T-helper 1 cell treated with Interleukin-12 subunit alpha and Interleukin-12 subunit beta and Interleukin-4 antibody, amounts not matched to agents 30 μg/mL and 1 μg/mL, for 36 hours (primary cell): ENCODE results near the gene RAD51.
"Not testable (repeated sequence)": the region's sequence is repeated elsewhere in the genome, so short reads cannot be mapped to it uniquely, and the experiment has no call there.

Experiments
- H3K27ac Mint-ChIP-seq: one replicate; pipeline ENCODE4 v1.8.0; 2021; ENCODE audit warnings: mild to moderate bottlenecking, mixed read lengths
- H3K27me3 Mint-ChIP-seq: one replicate; pipeline ENCODE4 v1.8.0; 2021; ENCODE audit warnings: low read depth, mixed read lengths
- H3K36me3 Mint-ChIP-seq: one replicate; pipeline ENCODE4 v1.8.0; 2021; ENCODE audit warnings: low read depth, mixed read lengths
- H3K4me1 Mint-ChIP-seq: one replicate; pipeline ENCODE4 v1.8.0; 2021; ENCODE audit warnings: low read depth, mixed read lengths
- H3K4me3 Mint-ChIP-seq: one replicate; pipeline ENCODE4 v1.8.0; 2021; ENCODE audit warnings: mild to moderate bottlenecking, moderate library complexity, mixed read lengths
- H3K9me3 Mint-ChIP-seq: one replicate; pipeline ENCODE4 v1.8.0; 2021; ENCODE audit warnings: mixed read lengths

The RAD51 gene

GRCh38 chr15:40694688-40695468, at the start of gene RAD51:
TSS of gene RAD51 (plus strand) at chr15:40695174. CDS start at chr15:40698759, 3,585 bp downstream.
- peak within 1 kb of the TSS; percentile 99 for H3K4me3 Mint-ChIP-seq
- no peaks in the 10 kb centered on the region for H3K27me3 Mint-ChIP-seq
- peak within 1 kb of the TSS; percentile 97 for H3K27ac Mint-ChIP-seq
- H3K4me1 Mint-ChIP-seq: peaks cover 32% of the 10 kb centered on the region
- H3K36me3 Mint-ChIP-seq: peaks cover 19% of the 10 kb centered on the region
- no peaks in the 10 kb centered on the region for H3K9me3 Mint-ChIP-seq

DNA sequence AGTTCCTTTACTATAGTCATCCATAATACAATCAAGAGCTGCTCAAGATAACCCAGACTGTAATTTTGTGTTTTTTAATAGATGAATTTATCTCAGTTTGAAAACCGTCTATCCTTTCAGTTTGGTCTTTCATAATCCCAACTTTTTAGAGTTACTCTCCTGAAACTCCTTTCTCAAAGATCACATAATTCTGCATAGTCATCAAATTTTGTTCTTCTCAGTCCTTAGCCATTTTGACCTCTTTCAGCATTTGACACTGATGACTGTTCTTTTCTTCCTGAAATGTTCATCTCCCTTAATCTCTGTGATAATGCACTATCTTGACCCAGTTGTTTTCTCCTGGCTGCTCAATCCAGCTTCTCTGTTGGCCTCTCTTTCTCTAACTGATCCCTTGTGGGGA, 47.5 kb upstream of the RAD51 start:
- no peak overlapping the region for H3K4me3 Mint-ChIP-seq
- no peaks in the 10 kb centered on the region for H3K27me3 Mint-ChIP-seq
- H3K9me3 Mint-ChIP-seq: no peaks in the 10 kb centered on the region
- H3K36me3 Mint-ChIP-seq: peaks cover 22% of the 10 kb centered on the region
- peaks cover 2% of the 10 kb centered on the region for H3K4me1 Mint-ChIP-seq
- no peak overlapping the region for H3K27ac Mint-ChIP-seq

DNA sequence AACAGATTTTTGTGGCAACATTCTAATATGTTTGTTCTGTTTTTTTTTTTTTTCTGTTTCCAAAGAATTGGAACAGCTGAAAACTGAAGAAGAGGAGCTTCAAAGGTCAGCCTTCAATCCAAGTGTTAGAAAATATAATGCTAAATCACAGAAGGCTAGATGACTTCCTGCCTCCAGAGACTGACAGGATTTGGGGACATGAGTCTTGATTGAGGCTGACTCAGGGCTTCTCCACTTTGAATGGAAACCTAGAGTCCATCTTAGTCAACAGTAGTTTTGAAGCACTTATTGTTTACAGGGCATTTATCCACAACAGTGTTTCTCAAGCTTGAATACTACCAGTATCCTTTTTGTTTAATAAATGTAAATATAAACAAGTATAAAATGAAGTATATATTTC, 44.5 kb upstream of the RAD51 start:
- Mint-ChIP-seq H3K27ac (no peak overlapping the region), H3K27me3 (no peaks in the 10 kb centered on the region), H3K36me3 (peaks cover 28% of the 10 kb centered on the region), H3K4me3 (no peak overlapping the region), H3K4me1 (peaks cover 2% of the 10 kb centered on the region), H3K9me3 (no peaks in the 10 kb centered on the region)

GRCh38 chr15:40660686-40661085, 34.3 kb upstream of the RAD51 start:
- Mint-ChIP-seq H3K9me3 (no peaks in the 10 kb centered on the region), H3K27me3 (no peaks in the 10 kb centered on the region), H3K4me1 (no peaks in the 10 kb centered on the region), H3K27ac (no peak overlapping the region), H3K4me3 (no peak overlapping the region), H3K36me3 (peaks cover 23% of the 10 kb centered on the region)

GRCh38 chr15:40664909-40665308, 30.1 kb upstream of the RAD51 start:
- no peaks in the 10 kb centered on the region for H3K9me3 Mint-ChIP-seq
- peaks cover 12% of the 10 kb centered on the region for H3K36me3 Mint-ChIP-seq
- H3K27me3 Mint-ChIP-seq: no peaks in the 10 kb centered on the region
- H3K4me1 Mint-ChIP-seq: no peaks in the 10 kb centered on the region
- no peak overlapping the region for H3K4me3 Mint-ChIP-seq
- H3K27ac Mint-ChIP-seq: no peak overlapping the region

- not testable (repeated sequence) for H3K27me3 Mint-ChIP-seq, H3K4me1 Mint-ChIP-seq, H3K9me3 Mint-ChIP-seq, H3K4me3 Mint-ChIP-seq, H3K36me3 Mint-ChIP-seq, H3K27ac Mint-ChIP-seq
Observed at GRCh38 chr15:40676290-40676689, 18.7 kb upstream of the RAD51 start.

GRCh38 chr15:40676906-40677305, 18.1 kb upstream of the RAD51 start:
- H3K9me3 Mint-ChIP-seq, H3K4me1 Mint-ChIP-seq, H3K27ac Mint-ChIP-seq, H3K4me3 Mint-ChIP-seq, H3K36me3 Mint-ChIP-seq, H3K27me3 Mint-ChIP-seq: not testable (repeated sequence)

GRCh38 chr15:40680151-40680550, 14.8 kb upstream of the RAD51 start:
- no peaks in the 10 kb centered on the region for H3K9me3 Mint-ChIP-seq
- no peak overlapping the region for H3K27ac Mint-ChIP-seq

DNA sequence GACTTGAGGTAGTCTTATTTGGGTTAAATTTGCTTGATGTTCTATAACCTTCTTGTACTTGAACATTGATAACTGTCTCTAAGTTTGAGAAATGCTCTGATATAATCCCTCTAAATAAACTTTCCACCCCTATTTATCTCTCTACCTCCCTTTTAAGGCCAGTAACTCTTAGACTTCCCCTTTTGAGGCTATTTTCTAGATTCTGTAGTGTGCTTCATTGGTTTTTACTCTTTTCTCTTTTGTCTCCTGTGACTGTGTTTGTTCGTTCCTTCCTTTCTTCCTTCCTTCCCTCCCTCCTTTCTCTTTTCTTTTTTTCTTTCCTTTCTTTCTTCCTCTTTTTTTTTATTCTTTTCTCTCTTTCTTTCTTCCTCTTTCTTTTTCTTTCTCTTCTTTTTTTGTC, 14.0 kb upstream of the RAD51 start:
- not testable (repeated sequence) for H3K4me1 Mint-ChIP-seq, H3K27ac Mint-ChIP-seq, H3K27me3 Mint-ChIP-seq, H3K4me3 Mint-ChIP-seq, H3K9me3 Mint-ChIP-seq, H3K36me3 Mint-ChIP-seq

More at GRCh38 chr15:40680151-40680550, 14.8 kb upstream of the RAD51 start:
- Mint-ChIP-seq H3K27me3 (no peaks in the 10 kb centered on the region), H3K4me1 (peaks cover 7% of the 10 kb centered on the region), H3K4me3 (no peak overlapping the region), H3K36me3 (no peaks in the 10 kb centered on the region)

GRCh38 chr15:40684381-40684780, 10.6 kb upstream of the RAD51 start:
- H3K36me3 Mint-ChIP-seq: no peaks in the 10 kb centered on the region
- no peaks in the 10 kb centered on the region for H3K27me3 Mint-ChIP-seq
- no peak overlapping the region for H3K27ac Mint-ChIP-seq
- H3K9me3 Mint-ChIP-seq: no peaks in the 10 kb centered on the region
- no peak overlapping the region for H3K4me3 Mint-ChIP-seq
- no peaks in the 10 kb centered on the region for H3K4me1 Mint-ChIP-seq

DNA sequence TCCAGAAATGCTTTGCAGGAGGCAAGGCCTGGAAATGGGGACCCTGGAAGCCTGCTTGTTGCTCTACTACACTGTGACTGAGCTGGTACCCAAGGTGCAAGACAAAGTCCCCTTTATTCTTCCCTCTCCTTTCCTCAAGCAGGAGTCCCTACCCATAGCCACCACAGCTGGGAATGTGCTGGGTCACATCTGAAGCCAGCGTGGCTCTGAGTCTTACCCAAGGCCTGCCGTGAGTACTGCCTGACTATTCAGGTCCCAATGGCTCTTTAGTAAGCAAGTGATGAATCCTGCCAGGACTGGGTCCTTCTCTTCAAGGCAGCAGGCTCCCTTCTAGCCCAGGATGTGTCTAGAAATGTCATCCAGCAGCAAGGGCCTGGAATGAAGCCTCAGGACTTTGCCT, 9.6 kb upstream of the RAD51 start:
- Mint-ChIP-seq H3K36me3 (peaks cover 4% of the 10 kb centered on the region), H3K27me3 (no peaks in the 10 kb centered on the region), H3K4me1 (no peaks in the 10 kb centered on the region), H3K27ac (no peak overlapping the region), H3K9me3 (no peaks in the 10 kb centered on the region), H3K4me3 (no peak overlapping the region)

GRCh38 chr15:40688932-40689799, 5.8 kb upstream of the RAD51 start:
- H3K27ac Mint-ChIP-seq: no peak overlapping the region
- H3K4me1 Mint-ChIP-seq: peaks cover 3% of the 10 kb centered on the region
- no peaks in the 10 kb centered on the region for H3K27me3 Mint-ChIP-seq
- no peaks in the 10 kb centered on the region for H3K9me3 Mint-ChIP-seq
- peaks cover 8% of the 10 kb centered on the region for H3K36me3 Mint-ChIP-seq
- no peak overlapping the region for H3K4me3 Mint-ChIP-seq

DNA sequence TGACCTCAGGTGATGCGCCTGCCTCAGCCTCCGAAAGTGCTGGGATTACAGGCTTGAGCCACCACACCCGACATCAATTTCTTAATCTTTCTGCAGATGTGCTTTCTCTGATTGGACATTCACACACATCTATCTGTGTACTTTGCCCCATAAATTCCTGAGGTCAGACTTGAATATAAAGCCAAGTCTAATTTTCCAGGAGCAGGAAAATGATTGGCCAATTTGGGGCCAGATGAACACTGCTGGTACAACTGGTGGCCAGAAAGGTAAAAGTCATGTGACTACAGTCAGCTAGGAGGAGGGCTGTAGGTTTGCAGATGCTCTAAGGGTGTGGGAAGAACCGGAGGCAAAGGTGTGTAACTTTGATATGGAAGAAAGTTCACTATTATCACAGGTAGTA, 3.2 kb upstream of the RAD51 start:
- Mint-ChIP-seq H3K9me3 (no peaks in the 10 kb centered on the region), H3K4me1 (peaks cover 13% of the 10 kb centered on the region), H3K36me3 (peaks cover 12% of the 10 kb centered on the region), H3K27ac (no peak overlapping the region), H3K4me3 (no peak overlapping the region), H3K27me3 (no peaks in the 10 kb centered on the region)

GRCh38 chr15:40693904-40694687, 878 bp upstream of the RAD51 start:
- peak overlapping the region; percentile 99 for H3K4me3 Mint-ChIP-seq
- H3K27ac Mint-ChIP-seq: peak overlapping the region; percentile 97
- peaks cover 20% of the 10 kb centered on the region for H3K36me3 Mint-ChIP-seq
- H3K9me3 Mint-ChIP-seq: no peaks in the 10 kb centered on the region
- no peaks in the 10 kb centered on the region for H3K27me3 Mint-ChIP-seq
- peaks cover 27% of the 10 kb centered on the region for H3K4me1 Mint-ChIP-seq
